GM18498 (cell line): ENCODE measurements around the gene DCDC2B.
"Not testable (repeated sequence)": the region's sequence is repeated elsewhere in the genome, so short reads cannot be mapped to it uniquely, and the experiment has no call there.

ENCODE experiments used
- ATAC-seq: cut with Tn5 transposase; IDR thresholded peaks from one replicate; pipeline ENCODE4 v1.9.1; 2021; ENCODE audit warnings: mild to moderate bottlenecking, moderate library complexity; ENCODE audit not compliant: unreplicated experiment

The DCDC2B gene

DNA sequence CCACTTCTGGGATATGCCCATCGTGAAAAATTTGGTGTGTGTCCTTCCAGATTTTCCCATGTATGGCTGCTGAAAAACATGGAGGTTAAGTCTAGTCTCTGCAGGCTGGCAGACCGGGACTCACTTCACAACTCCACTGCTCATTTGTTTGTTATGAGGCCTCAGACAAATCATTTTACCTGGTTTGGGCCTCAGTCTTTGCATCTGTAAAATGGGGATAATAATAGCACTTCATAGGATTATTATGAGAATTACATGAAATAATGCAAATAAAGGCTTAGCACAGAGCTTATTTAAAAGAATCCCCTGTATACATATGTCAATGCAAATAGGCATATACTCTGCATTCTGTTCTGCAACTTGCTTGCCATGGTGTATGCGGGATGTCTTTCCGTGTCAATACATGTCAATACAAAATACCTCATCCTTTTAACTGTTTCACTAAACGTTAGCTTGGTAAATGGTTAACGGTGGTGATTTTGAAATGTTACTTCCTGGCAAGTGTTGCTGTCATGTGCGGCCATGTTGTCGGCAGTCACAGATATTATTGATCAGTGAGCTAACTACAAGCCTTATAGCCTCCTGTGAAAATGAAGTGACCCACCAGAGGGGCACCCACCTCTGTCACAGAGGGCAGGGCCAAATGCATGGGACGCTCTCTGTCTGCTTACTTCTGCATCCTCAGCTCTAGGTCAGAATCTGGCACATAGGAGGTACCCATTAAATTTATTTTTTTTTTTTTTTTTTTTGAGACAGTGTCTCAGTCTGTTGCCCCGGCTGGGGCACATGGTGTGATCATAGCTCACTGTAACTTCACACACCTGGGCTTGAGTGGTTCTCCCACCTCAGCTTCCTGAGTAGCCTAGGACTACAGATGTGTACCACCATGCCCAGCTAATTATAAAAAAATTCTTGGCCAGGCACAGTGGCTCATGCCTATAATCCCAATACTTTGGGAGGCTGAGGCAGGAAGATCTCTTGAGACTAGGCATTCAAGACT lies 46.5 kb downstream of the DCDC2B start:
- no peak for ATAC-seq

DNA sequence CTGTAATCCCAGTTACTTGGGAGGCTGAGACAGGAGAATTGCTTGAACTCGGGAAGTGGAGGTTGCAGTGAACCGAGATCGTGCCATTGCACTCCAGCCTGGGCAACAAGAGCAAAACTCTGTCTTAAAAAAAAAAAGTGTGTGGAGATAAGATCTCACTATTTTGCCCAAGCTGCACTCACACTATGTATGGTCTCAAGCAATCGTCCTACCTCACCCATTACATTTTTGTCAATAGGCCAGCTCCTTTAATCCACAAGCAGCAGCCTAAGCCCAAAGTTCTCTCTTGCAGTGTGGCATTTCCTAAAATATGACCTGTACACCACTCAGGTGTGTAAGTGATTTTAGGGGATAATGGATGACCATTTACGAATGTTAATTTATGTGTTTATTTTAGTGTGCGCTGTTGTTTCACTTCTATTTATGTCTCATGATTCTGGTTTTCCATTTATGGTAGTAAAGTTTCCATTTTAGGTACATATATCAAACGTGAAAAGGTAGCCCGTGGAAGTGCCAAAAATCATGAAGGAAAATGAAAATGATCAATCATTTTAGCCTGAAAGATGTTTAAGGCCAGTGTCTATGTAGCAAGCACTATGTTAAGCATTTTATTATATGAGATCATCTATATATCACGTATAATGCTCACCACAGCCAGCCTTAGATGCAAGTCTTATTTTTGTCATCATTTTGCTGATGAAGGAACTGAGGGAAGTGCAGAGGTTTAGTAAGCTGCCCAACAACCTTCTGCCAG lies 47.8 kb downstream of the DCDC2B start:
- ATAC-seq, result no peak

DNA sequence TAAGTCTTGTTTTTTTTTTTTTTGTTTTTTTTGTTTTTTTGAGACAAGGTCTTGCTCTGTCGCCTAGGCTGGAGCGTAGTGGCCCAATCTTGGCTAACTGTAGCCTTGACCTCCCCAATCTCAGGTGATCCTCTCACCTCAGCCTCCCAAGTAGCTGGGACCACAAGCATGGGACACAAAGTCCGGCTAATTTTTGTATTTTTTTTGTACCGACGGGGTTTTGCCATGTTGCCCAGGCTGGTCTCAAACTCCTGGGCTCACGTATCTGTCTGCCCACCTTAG lies 48.3 kb downstream of the DCDC2B start:
- ATAC-seq, result no peak

DNA sequence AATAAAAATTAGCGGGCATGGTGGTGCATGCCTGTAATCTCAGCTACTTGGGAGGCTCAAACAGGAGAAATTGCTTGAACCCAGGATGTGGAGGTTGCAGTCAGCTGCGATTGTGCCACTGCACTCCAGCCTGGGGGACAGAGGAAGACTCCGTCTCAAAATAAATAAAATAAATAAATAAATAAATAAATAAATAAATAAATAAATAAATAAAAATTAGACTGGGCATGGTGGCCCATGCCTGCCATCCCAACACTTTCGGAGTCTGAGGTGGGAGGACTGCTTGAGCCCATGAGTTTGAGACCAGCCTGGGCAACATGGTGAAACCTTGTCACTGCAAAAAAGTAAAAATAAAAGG lies 54.3 kb downstream of the DCDC2B start:
- ATAC-seq, result not testable (repeated sequence)

DNA sequence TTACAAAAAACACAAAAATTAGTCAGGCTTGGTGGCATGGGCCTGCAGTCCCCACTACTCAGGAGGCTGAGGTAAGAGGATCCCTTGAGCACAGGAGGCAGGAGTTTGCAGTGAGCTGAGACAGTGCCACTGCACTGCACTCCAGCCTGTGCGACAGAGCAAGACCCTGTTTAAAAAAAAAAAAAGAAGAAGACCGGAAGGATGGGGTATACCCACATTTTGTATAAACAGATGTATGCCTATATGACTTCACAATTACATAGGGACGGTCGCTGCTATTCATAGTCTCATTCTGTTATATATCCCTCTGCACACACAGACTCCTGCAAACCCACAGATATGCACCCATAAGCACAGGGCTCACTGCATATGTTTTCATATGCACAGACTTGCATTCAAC lies 54.9 kb downstream of the DCDC2B start:
- ATAC-seq, result no peak
